HCT116 (cell line): Measurements from ENCODE around the gene GLRX3. TPM values are rescaled to one million over a fixed set of nuclear protein-coding genes. Genes with fewer than 3 reads are reported as not detected.

Source experiments
- total RNA-seq: library from RNA; stranded (reverse); gene quantifications from one replicate; pipeline ENCODE4 v1.2.1, GENCODE V29; 2021; ENCODE audit not compliant: unreplicated experiment

GLRX3 gene
- total RNA-seq, 1 experiment from 2014 or later, result 59.1 TPM

Other genes starting within 250 kb of the GLRX3 start
- gene EBF3, start 172.1 kb upstream of the GLRX3 start, total RNA-seq, result 0.12 TPM
- 0.66 TPM for gene C10orf143, start 25.6 kb upstream of the GLRX3 start, total RNA-seq